T-cell (primary cell): ENCODE data around the gene NETO1. TPM values are rescaled to one million over a fixed set of nuclear protein-coding genes. Genes with fewer than 3 reads are reported as not detected.

Source experiments
- ATAC-seq, 4 experiments: fragments of 200-7000 bp in 3 of 4; fragments of 150-1000 bp in 1 of 4; cut with Tn5 transposase; replicated peaks in 1 of 4; 1 replicate in 3 of 4; 2 replicates in 1 of 4; pipeline ENCODE4 v1.10.0; 2021; ENCODE audit warnings: moderate library complexity in 3 of 4, mild to moderate bottlenecking in 2 of 4, moderate number of reproducible peaks in 1 of 4
- CTCF ChIA-PET, 2 donors: fragments of 300-600 bp; sonication (Branson Sonifier 250); formaldehyde crosslinking; loops; one replicate each; lab custom pipeline; 2022; ENCODE audit warnings: antibody characterized with exemption in 2 of 2; lab: Charles Lee
- POLR2A ChIA-PET, 2 donors: fragments of 300-600 bp; sonication (Branson Sonifier 250); formaldehyde crosslinking; loops; one replicate each; lab custom pipeline; 2022; ENCODE audit warnings: antibody characterized with exemption in 2 of 2; lab: Charles Lee
- DNase-seq, 35 experiments: peaks; one replicate each; pipeline versions ENCODE4 v3.0.0 to v3.0.0-alpha.2; 2013 to 2023
- H3K27ac ChIP-seq: one replicate; pipeline ENCODE4 v1.5.1; 2013; ENCODE audit warnings: low read length
- H3K27me3 ChIP-seq, 2 experiments: replicated peaks in 1 of 2; 1 replicate in 1 of 2; 2 replicates in 1 of 2; pipeline versions ENCODE4 v1.6.1 to v1.7.0; 2013; ENCODE audit warnings: low read length in 1 of 2, mixed read lengths in 1 of 2; ENCODE audit not compliant: control insufficient read depth in 2 of 2, insufficient read depth in 2 of 2; ENCODE audit errors: extremely low read depth in 1 of 2
- H3K36me3 ChIP-seq, 2 donors: 1 replicate in 1 of 2; 2 replicates in 1 of 2; pipeline versions ENCODE4 v1.6.1 to v1.7.0; 2013; ENCODE audit warnings: low read length in 1 of 2; ENCODE audit not compliant: control insufficient read depth in 2 of 2, insufficient read depth in 1 of 2; ENCODE audit errors: extremely low read depth in 1 of 2
- H3K4me1 ChIP-seq, 2 experiments: 1 replicate in 1 of 2; 2 replicates in 1 of 2; pipeline versions ENCODE4 v1.6.1 to v1.7.0; 2013; ENCODE audit warnings: low read length in 2 of 2, mixed read lengths in 1 of 2; ENCODE audit not compliant: insufficient read depth in 2 of 2, control insufficient read depth in 1 of 2; ENCODE audit errors: extremely low read depth in 1 of 2
- H3K4me3 ChIP-seq, 2 donors: 1 replicate in 1 of 2; 2 replicates in 1 of 2; pipeline versions ENCODE4 v1.5.1 to v1.7.0; 2013; ENCODE audit warnings: mild to moderate bottlenecking in 2 of 2, low read length in 1 of 2, moderate library complexity in 1 of 2; ENCODE audit not compliant: control insufficient read depth in 1 of 2; ENCODE audit errors: extremely low read depth in 1 of 2
- H3K9me3 ChIP-seq: 2 replicates; pipeline ENCODE4 v1.7.0; 2013
- H3K27ac Mint-ChIP-seq, 2 donors: one replicate each; pipeline ENCODE4 v1.8.0; 2020 to 2021; ENCODE audit warnings: mild to moderate bottlenecking in 2 of 2, mixed read lengths in 2 of 2
- H3K27me3 Mint-ChIP-seq, 2 donors: one replicate each; pipeline ENCODE4 v1.8.0; 2021 to 2022; ENCODE audit warnings: mixed read lengths in 2 of 2
- H3K36me3 Mint-ChIP-seq: one replicate; pipeline ENCODE4 v1.8.0; 2021; ENCODE audit warnings: mixed read lengths
- H3K4me1 Mint-ChIP-seq, 3 donors: one replicate each; pipeline ENCODE4 v1.8.0; 2020 to 2022; ENCODE audit warnings: mixed read lengths in 3 of 3, mild to moderate bottlenecking in 1 of 3
- H3K4me3 Mint-ChIP-seq, 3 donors: one replicate each; pipeline ENCODE4 v1.8.0; 2020 to 2022; ENCODE audit warnings: mild to moderate bottlenecking in 3 of 3, mixed read lengths in 3 of 3, moderate library complexity in 3 of 3
- H3K9me3 Mint-ChIP-seq, 3 donors: one replicate each; pipeline ENCODE4 v1.8.0; 2020 to 2022; ENCODE audit warnings: mixed read lengths in 3 of 3
- WGBS: methylation state at CpG from one replicate; pipeline ENCODE4 v1.1.5; 2013; ENCODE audit warnings: missing lambda C conversion rate; ENCODE audit not compliant: insufficient coverage; 5-methylcytosine and 5-hydroxymethylcytosine counted together
- total RNA-seq, 35 experiments: library from RNA in 6 of 35; stranded (reverse) in 6 of 35; fragments of 120-200 nt in 1 of 35; gene quantifications; one replicate each; pipeline versions ENCODE4 v1.2.1 to v1.2.4 and lab custom pipeline; 2013 to 2026

NETO1 gene
- total RNA-seq, 5 donors from 2014 or later (not counting 1 experiment from before 2014, with no cell fraction given): 0.19 TPM; not detected in 4

DNA sequence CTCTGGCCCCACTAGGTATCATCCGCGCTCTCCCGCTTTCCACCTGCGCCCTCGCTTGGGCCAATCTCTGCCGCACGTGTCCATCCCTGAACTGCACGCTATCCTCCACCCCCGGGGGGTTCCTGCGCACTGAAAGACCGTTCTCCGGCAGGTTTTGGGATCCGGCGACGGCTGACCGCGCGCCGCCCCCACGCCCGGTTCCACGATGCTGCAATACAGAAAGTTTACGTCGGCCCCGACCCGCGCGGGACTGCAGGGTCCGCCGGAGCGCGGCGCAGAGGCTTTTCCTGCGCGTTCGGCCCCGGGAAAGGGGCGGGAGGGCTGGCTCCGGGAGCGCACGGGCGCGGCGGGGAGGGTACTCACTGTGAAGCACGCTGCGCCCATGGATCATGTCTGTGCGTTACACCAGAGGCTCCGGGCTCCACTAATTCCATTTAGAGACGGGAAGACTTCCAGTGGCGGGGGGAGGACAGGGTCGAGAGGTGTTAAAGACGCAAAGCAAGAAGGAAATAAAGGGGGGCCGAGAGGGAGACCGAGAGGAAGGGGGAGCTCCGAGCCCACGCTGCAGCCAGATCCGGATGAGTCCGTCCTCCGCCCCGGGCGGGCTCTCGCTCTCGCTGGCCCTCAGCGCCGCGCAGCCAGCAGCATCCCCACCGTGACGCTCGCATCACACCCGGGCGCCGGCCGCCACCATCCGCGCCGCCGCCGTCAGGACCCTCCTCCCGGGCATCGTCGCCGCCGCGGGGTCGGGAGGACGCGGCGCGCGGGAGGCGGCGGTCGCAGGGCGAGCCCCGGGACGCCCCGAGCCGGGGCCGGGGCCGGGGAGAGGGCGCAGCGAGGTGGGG, 664 bp downstream of the NETO1 start:
- CTCF ChIA-PET: no interaction called here
- Mint-ChIP-seq H3K27me3 (peaks cover 28 to 29% of the 10 kb centered on the region in 2 donors), H3K4me3 (peak overlapping the region in 1 of 3 donors; percentile 62), H3K36me3 (no peaks in the 10 kb centered on the region), H3K4me1 (peaks cover 3 to 12% (median 3%) of the 10 kb centered on the region in 3 donors), H3K27ac (no peak overlapping the region), H3K9me3 (peaks cover 0 to 4% (median 0%) of the 10 kb centered on the region in 3 donors)
- DNase-seq (no peak), ATAC-seq (no peak)
- no peaks in the 10 kb centered on the region for H3K4me1 ChIP-seq
- no peak overlapping the region for H3K27ac ChIP-seq
- H3K4me3 ChIP-seq: peak overlapping the region in 1 of 2 donors; percentile 29
- H3K27me3 ChIP-seq: peaks cover 5 to 27% of the 10 kb centered on the region in 2 experiments
- POLR2A ChIA-PET: no interaction called here
- 6% methylated on average over 102 of the region's 102 CpGs for WGBS
- no peaks in the 10 kb centered on the region for H3K36me3 ChIP-seq
- no peaks in the 10 kb centered on the region for H3K9me3 ChIP-seq

DNA sequence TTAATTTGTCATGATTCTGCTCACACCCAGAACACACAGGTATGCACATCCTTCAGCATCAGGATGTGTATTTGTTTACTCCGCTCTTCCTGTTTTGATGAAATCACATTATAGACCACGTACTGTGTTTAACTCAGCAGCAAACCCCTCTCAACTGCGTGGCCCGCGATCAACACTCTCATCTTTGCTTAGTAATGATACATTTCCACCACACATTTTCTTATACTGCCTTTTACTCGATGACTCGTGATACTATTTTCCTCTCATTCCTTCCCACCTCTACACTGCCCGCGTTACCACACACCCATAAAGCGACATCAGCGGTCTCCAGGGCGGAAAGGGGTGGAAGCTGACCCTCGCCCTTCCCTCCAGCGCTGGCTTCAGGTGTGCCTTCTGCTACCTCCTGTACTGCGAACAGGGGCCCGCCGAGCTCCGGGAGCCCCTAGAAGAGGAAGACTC, 1.3 kb downstream of the NETO1 start:
- Histone ChIP-seq H3K9me3 (no peaks in the 10 kb centered on the region), H3K4me3 (no peak overlapping the region), H3K4me1 (no peaks in the 10 kb centered on the region), H3K27me3 (peaks cover 5 to 27% of the 10 kb centered on the region in 2 experiments), H3K36me3 (no peaks in the 10 kb centered on the region), H3K27ac (no peak overlapping the region)
- H3K36me3 Mint-ChIP-seq: no peaks in the 10 kb centered on the region
- ATAC-seq: no peak
- H3K27me3 Mint-ChIP-seq: peaks cover 28 to 29% of the 10 kb centered on the region in 2 donors
- ChIA-PET POLR2A (no interaction called here), CTCF (no interaction called here)
- peak overlapping the region in 1 of 3 donors; percentile 62 for H3K4me3 Mint-ChIP-seq
- DNase-seq: no peak
- peaks cover 0 to 4% (median 4%) of the 10 kb centered on the region in 3 donors for H3K9me3 Mint-ChIP-seq
- WGBS: 8% methylated on average over 14 of the region's 18 CpGs
- no peak overlapping the region for H3K27ac Mint-ChIP-seq
- H3K4me1 Mint-ChIP-seq: peaks cover 3 to 12% (median 3%) of the 10 kb centered on the region in 3 donors

DNA sequence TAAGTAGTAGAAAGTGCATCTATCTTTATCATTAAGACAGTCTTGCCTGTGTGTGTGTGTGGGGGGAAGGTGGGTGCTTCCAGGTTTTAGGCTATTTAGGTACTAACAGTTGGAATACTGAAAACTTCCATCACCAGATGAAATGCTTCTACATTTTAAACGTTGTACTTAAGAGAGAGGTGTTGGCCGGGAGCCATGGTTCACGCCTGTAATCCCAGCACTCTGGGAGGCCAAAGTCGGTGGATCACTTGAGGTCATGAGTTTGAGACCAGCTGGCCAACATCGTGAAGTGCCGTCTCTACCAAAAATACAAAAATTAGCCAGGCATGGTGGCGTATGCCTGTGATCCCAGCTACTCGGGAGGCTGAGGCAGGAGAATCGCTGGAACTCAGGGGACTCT, 4.0 kb downstream of the NETO1 start:
- ATAC-seq (no peak), DNase-seq (no peak)
- Histone ChIP-seq H3K4me3 (no peak overlapping the region), H3K36me3 (no peaks in the 10 kb centered on the region), H3K4me1 (no peaks in the 10 kb centered on the region), H3K27ac (no peak overlapping the region), H3K27me3 (peaks cover 5 to 18% of the 10 kb centered on the region in 2 experiments), H3K9me3 (no peaks in the 10 kb centered on the region)
- WGBS: 81% methylated on average over 5 of the region's 9 CpGs
- peaks cover 0 to 6% (median 3%) of the 10 kb centered on the region in 3 donors for H3K9me3 Mint-ChIP-seq
- no peak overlapping the region for H3K27ac Mint-ChIP-seq
- CTCF ChIA-PET: interaction anchor here in 1 of 2 donors (0.7 kb wide), 1 partner anchor 9 kb away, joined by 5 read pairs; no protein-coding TSS in a partner anchor
- peaks cover 15 to 19% of the 10 kb centered on the region in 2 donors for H3K27me3 Mint-ChIP-seq
- POLR2A ChIA-PET: no interaction called here
- no peaks in the 10 kb centered on the region for H3K36me3 Mint-ChIP-seq
- H3K4me1 Mint-ChIP-seq: peaks cover 3 to 6% (median 3%) of the 10 kb centered on the region in 3 donors
- H3K4me3 Mint-ChIP-seq: no peak overlapping the region

DNA sequence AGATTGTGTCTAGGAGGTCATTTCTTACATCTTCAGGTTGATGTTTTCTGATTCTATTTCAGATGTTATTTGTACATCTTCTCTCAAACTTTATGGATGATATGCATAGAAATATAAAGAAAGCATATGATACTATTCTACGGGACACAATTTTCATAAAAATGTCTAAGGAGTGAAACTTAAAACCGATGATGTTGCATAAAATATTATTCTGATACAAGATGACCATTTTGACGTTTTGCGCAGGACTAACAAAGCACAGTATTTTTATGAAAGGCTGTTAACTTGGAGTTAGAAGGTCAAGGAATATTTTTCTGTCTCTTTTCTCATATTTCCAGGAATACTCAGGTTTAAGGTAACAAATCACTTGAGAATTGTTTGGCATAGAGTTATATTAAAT, 8.7 kb downstream of the NETO1 start:
- Mint-ChIP-seq H3K36me3 (no peaks in the 10 kb centered on the region), H3K27me3 (peaks cover 0 to 3% of the 10 kb centered on the region in 2 donors), H3K4me3 (no peak overlapping the region), H3K9me3 (peaks cover 0 to 10% (median 3%) of the 10 kb centered on the region in 3 donors), H3K4me1 (no peaks in the 10 kb centered on the region), H3K27ac (no peak overlapping the region)
- DNase-seq (no peak), ATAC-seq (no peak)
- Histone ChIP-seq H3K4me1 (no peaks in the 10 kb centered on the region), H3K27ac (no peak overlapping the region), H3K27me3 (no peaks in the 10 kb centered on the region), H3K4me3 (no peak overlapping the region), H3K9me3 (no peaks in the 10 kb centered on the region), H3K36me3 (no peaks in the 10 kb centered on the region)
- CTCF ChIA-PET: no interaction called here
- POLR2A ChIA-PET: no interaction called here
- WGBS: no CpG with 5 or more reads among the region's 4 CpGs

DNA sequence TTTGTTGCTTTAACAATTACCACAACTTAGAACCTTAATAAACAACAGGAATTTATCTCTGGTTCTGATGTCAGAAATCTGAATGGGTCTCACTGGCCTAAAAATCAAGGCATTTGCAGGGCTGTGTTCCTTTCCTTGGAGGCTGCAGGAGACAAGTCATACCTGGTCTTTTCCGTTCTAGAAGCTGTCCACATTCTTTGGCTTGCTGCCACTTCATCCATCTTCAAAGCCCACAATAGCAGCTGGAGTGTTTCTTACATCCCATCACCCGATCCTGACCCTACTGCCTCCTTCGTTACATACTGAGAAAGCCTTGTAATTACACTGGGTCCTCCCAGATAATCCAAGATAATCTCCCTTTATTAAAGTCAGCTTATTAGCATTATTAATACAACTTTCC, 18.1 kb downstream of the NETO1 start:
- 79% methylated on average over 3 of the region's 3 CpGs for WGBS
- Mint-ChIP-seq H3K9me3 (peaks cover 10 to 20% (median 13%) of the 10 kb centered on the region in 3 donors), H3K27me3 (no peaks in the 10 kb centered on the region), H3K4me1 (no peaks in the 10 kb centered on the region), H3K27ac (no peak overlapping the region), H3K4me3 (no peak overlapping the region), H3K36me3 (no peaks in the 10 kb centered on the region)
- Histone ChIP-seq H3K4me1 (no peaks in the 10 kb centered on the region), H3K27me3 (no peaks in the 10 kb centered on the region), H3K4me3 (no peak overlapping the region), H3K36me3 (no peaks in the 10 kb centered on the region), H3K9me3 (no peaks in the 10 kb centered on the region), H3K27ac (no peak overlapping the region)
- POLR2A ChIA-PET: no interaction called here
- DNase-seq (no peak), ATAC-seq (no peak)
- CTCF ChIA-PET: no interaction called here

DNA sequence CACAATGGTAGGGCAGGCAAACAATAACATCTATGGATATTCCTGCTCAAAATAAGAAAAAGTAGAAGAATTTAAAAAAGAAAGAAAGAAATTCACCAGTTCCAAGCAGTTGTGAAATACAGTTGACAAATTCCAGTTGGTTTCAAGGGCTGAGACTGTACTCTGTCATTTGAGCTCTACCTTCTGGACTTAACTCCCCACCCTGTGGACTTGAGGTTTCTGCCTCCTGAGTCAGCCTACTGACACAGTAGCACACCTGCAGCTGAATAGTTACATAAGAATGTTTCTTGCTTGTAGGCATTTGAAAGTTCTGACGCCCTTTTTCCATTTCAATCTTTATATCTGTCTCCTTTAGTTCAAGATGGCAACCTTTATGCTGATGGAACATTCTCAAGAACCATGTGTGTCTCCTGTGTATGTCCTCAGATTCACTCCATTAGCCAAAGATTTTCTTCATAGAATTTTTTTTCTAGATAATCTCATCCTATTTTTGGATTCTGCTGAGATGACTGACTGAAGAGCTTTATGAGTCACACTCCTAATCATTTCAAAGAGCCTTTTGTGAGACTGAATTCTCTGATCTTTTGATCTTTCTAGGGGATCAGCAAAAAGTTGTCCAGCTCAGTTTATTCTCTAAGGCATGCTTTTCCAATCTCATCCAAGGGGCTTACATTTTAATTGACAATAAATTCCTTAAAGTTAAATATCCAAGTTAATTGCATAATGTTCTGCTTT, 19.1 kb downstream of the NETO1 start:
- H3K27me3 Mint-ChIP-seq: no peaks in the 10 kb centered on the region
- H3K27ac ChIP-seq: no peak overlapping the region
- no peaks in the 10 kb centered on the region for H3K36me3 ChIP-seq
- H3K9me3 Mint-ChIP-seq: peaks cover 13 to 27% (median 16%) of the 10 kb centered on the region in 3 donors
- no peaks in the 10 kb centered on the region for H3K27me3 ChIP-seq
- no peak overlapping the region for H3K4me3 ChIP-seq
- ChIA-PET CTCF (interaction anchor here in 1 of 2 donors (0.6 kb wide), 1 partner anchor 1053 kb away, joined by 3 read pairs; no protein-coding TSS in a partner anchor), POLR2A (no interaction called here)
- ATAC-seq (no peak), DNase-seq (no peak)
- H3K4me3 Mint-ChIP-seq: no peak overlapping the region
- H3K36me3 Mint-ChIP-seq: no peaks in the 10 kb centered on the region
- no peaks in the 10 kb centered on the region for H3K4me1 Mint-ChIP-seq
- WGBS: no CpG with 5 or more reads among the region's 1 CpG
- no peak overlapping the region for H3K27ac Mint-ChIP-seq
- no peaks in the 10 kb centered on the region for H3K4me1 ChIP-seq
- H3K9me3 ChIP-seq: no peaks in the 10 kb centered on the region
